H1 (cell line): Measurements from ENCODE around the gene MTURN. TPM values are rescaled to one million over a fixed set of nuclear protein-coding genes. Genes with fewer than 3 reads are reported as not detected.

ENCODE experiments used
- CTCF ChIA-PET: fragments of 300-600 bp; sonication (Branson Sonifier 250); formaldehyde crosslinking; loops from one replicate; lab custom pipeline; 2021; ENCODE audit not compliant: partially characterized antibody; lab: Charles Lee
- POLR2A ChIA-PET: fragments of 300-600 bp; sonication (Branson Sonifier 250); formaldehyde crosslinking; loops from one replicate; lab custom pipeline; 2021; ENCODE audit warnings: inconsistent platforms; ENCODE audit not compliant: partially characterized antibody; lab: Charles Lee
- DNase-seq, 2 experiments: peaks; one replicate each; pipeline versions ENCODE4 v3.0.0 to v3.0.0-alpha.2; 2010 to 2022; ENCODE audit warnings: low spot score in 2 of 2, low read depth in 1 of 2, mixed read lengths in 1 of 2
- FAIRE-seq: peaks from 2 replicates; lab custom pipeline; 2011; peaks lifted over from hg19 to GRCh38; lab: Jason Lieb, UNC
- H2AFZ ChIP-seq: 2 replicates; pipeline ENCODE4 v1.8.1; 2012; ENCODE audit warnings: low read length, inconsistent platforms
- H2AK5ac ChIP-seq: 2 replicates; pipeline ENCODE4 v1.6.1; 2013; ENCODE audit warnings: low read depth, low read length
- H2BK120ac ChIP-seq: replicated peaks from 2 replicates; pipeline ENCODE3; 2013; ENCODE audit warnings: low read depth, low read length, inconsistent platforms
- H2BK12ac ChIP-seq: 2 replicates; pipeline ENCODE4 v1.6.1; 2013; ENCODE audit warnings: low read depth, low read length
- H2BK15ac ChIP-seq: 2 replicates; pipeline ENCODE4 v1.6.1; 2013; ENCODE audit warnings: low read length
- H2BK20ac ChIP-seq: 2 replicates; pipeline ENCODE4 v1.6.1; 2013; ENCODE audit warnings: low read length
- H2BK5ac ChIP-seq: 2 replicates; pipeline ENCODE4 v1.6.1; 2013; ENCODE audit warnings: low read depth, low read length
- H3K14ac ChIP-seq: 2 replicates; pipeline ENCODE4 v1.6.1; 2013; ENCODE audit warnings: inconsistent platforms; ENCODE audit not compliant: insufficient read length
- H3K18ac ChIP-seq: 2 replicates; pipeline ENCODE4 v1.6.1; 2013; ENCODE audit warnings: low read length; ENCODE audit errors: extremely low read depth
- H3K23ac ChIP-seq: 2 replicates; pipeline ENCODE4 v1.6.1; 2013; ENCODE audit warnings: inconsistent platforms; ENCODE audit not compliant: insufficient read length
- H3K23me2 ChIP-seq: 2 replicates; pipeline ENCODE4 v1.6.1; 2013; ENCODE audit warnings: low read depth, low read length
- H3K27ac ChIP-seq: 2 replicates; pipeline ENCODE4 v1.6.1; 2011; ENCODE audit warnings: low read depth, low read length, inconsistent platforms
- H3K27me3 ChIP-seq, 4 experiments: replicated peaks in 1 of 4; 1 replicate in 1 of 4; 2 replicates in 3 of 4; pipeline versions ENCODE4 v1.6.1 to v1.8.1; 2011 to 2013; ENCODE audit warnings: low read length in 3 of 4, mild to moderate bottlenecking in 3 of 4, inconsistent platforms in 2 of 4, mixed read lengths in 2 of 4, moderate library complexity in 1 of 4; ENCODE audit not compliant: control insufficient read depth in 3 of 4, insufficient read depth in 3 of 4; ENCODE audit errors: extremely low read depth in 1 of 4
- H3K36me3 ChIP-seq, 4 experiments: 2 replicates each; pipeline versions ENCODE4 v1.6.1 to v1.8.1; 2011 to 2013; ENCODE audit warnings: mild to moderate bottlenecking in 4 of 4, low read length in 3 of 4, moderate library complexity in 2 of 4, control low read depth in 1 of 4, inconsistent platforms in 1 of 4; ENCODE audit not compliant: insufficient read depth in 4 of 4, control insufficient read depth in 2 of 4
- H3K4ac ChIP-seq: replicated peaks from 2 replicates; pipeline ENCODE3; 2013; ENCODE audit warnings: low read length, low read depth, mixed read lengths, inconsistent platforms; ENCODE audit not compliant: insufficient read length
- H3K4me1 ChIP-seq, 4 experiments: replicated peaks in 1 of 4; 1 replicate in 1 of 4; 2 replicates in 3 of 4; pipeline versions ENCODE4 v1.6.1 to v1.8.1; 2011 to 2013; ENCODE audit warnings: low read length in 3 of 4, inconsistent platforms in 2 of 4, mixed read lengths in 1 of 4; ENCODE audit not compliant: insufficient read depth in 4 of 4, control insufficient read depth in 3 of 4
- H3K4me2 ChIP-seq, 2 experiments: 2 replicates each; pipeline versions ENCODE4 v1.6.1 to v1.8.1; 2011 to 2013; ENCODE audit warnings: low read depth in 2 of 2, low read length in 2 of 2, control low read depth in 1 of 2, inconsistent platforms in 1 of 2, mild to moderate bottlenecking in 1 of 2; ENCODE audit not compliant: insufficient read depth in 1 of 2
- H3K4me3 ChIP-seq, 4 experiments: fragments of 200-600, 300-600 bp in 1 of 4; sonication (generic), shearing (Covaris generic), sonication (Bioruptor Twin) in 1 of 4; 2 replicates each; pipeline versions ENCODE4 v1.5.1 to v1.8.1; 2011 to 2016; ENCODE audit warnings: low read length in 4 of 4, low read depth in 3 of 4, control low read depth in 2 of 4, inconsistent platforms in 2 of 4, mild to moderate bottlenecking in 2 of 4, mixed read lengths in 1 of 4, moderate library complexity in 1 of 4; ENCODE audit not compliant: insufficient read depth in 2 of 4; ENCODE audit errors: extremely low read depth in 1 of 4
- H3K56ac ChIP-seq: replicated peaks from 2 replicates; pipeline ENCODE3; 2013; ENCODE audit warnings: low read depth, mild to moderate bottlenecking, mixed read lengths, low read length, inconsistent platforms; ENCODE audit not compliant: insufficient read length
- H3K79me1 ChIP-seq: 2 replicates; pipeline ENCODE4 v1.6.1; 2013; ENCODE audit warnings: low read depth, low read length, control low read depth
- H3K79me2 ChIP-seq, 2 experiments: 2 replicates each; pipeline versions ENCODE4 v1.6.1 to v1.8.1; 2012 to 2013; ENCODE audit warnings: low read length in 2 of 2, mild to moderate bottlenecking in 2 of 2, inconsistent platforms in 1 of 2; ENCODE audit not compliant: insufficient read depth in 2 of 2, control insufficient read depth in 1 of 2
- H3K9ac ChIP-seq, 4 experiments: replicated peaks in 1 of 4; 1 replicate in 1 of 4; 2 replicates in 3 of 4; pipeline versions ENCODE4 v1.6.1 to v1.8.1; 2011 to 2013; ENCODE audit warnings: low read depth in 3 of 4, low read length in 3 of 4, control low read depth in 2 of 4, mild to moderate bottlenecking in 2 of 4, moderate library complexity in 2 of 4, inconsistent platforms in 1 of 4; ENCODE audit errors: extremely low read depth in 1 of 4
- H3K9me3 ChIP-seq, 2 experiments: 2 replicates each; pipeline versions ENCODE4 v1.6.1 to v1.8.1; 2012 to 2013; ENCODE audit warnings: mild to moderate bottlenecking in 2 of 2, moderate library complexity in 2 of 2, control low read depth in 1 of 2, inconsistent platforms in 1 of 2, low read depth in 1 of 2, low read length in 1 of 2, mixed read lengths in 1 of 2; ENCODE audit not compliant: insufficient read depth in 2 of 2
- H4K20me1 ChIP-seq, 2 experiments: replicated peaks in 1 of 2; 2 replicates each; pipeline versions ENCODE3 to v1.8.1; 2011 to 2013; ENCODE audit warnings: inconsistent platforms in 2 of 2, low read length in 2 of 2, mild to moderate bottlenecking in 1 of 2; ENCODE audit not compliant: insufficient read depth in 2 of 2, control insufficient read depth in 1 of 2
- H4K5ac ChIP-seq: 2 replicates; pipeline ENCODE4 v1.6.1; 2013; ENCODE audit warnings: low read length, low read depth, mixed read lengths, inconsistent platforms; ENCODE audit not compliant: insufficient read length
- H4K8ac ChIP-seq: 2 replicates; pipeline ENCODE4 v1.8.0; 2013; ENCODE audit warnings: mild to moderate bottlenecking, moderate library complexity, low read length, inconsistent platforms; ENCODE audit not compliant: insufficient read depth; ENCODE audit errors: extremely low read depth
- H4K91ac ChIP-seq: replicated peaks from 2 replicates; pipeline ENCODE3; 2013; ENCODE audit warnings: low read length, mixed read lengths, inconsistent platforms; ENCODE audit not compliant: insufficient read length
- CHD1 ChIP-seq: IDR thresholded peaks from 2 replicates; pipeline ENCODE4 v1.6.1; 2012; ENCODE audit warnings: low read depth, low read length, improper control_type of control experiment
- EGR1 ChIP-seq: IDR thresholded peaks from 2 replicates; pipeline ENCODE4 v1.6.1; 2011; ENCODE audit warnings: low read depth, low read length, borderline replicate concordance
- EP300 ChIP-seq, 2 experiments: IDR thresholded peaks; 1 replicate in 1 of 2; 2 replicates in 1 of 2; pipeline ENCODE4 v1.6.1; 2011 to 2012; ENCODE audit warnings: low read depth in 2 of 2, low read length in 2 of 2, mild to moderate bottlenecking in 2 of 2, borderline replicate concordance in 1 of 2, inconsistent platforms in 1 of 2, moderate library complexity in 1 of 2
- FOSL1 ChIP-seq: IDR thresholded peaks from 2 replicates; pipeline ENCODE4 v1.6.1; 2011; ENCODE audit warnings: mild to moderate bottlenecking, low read depth, low read length, moderate library complexity; ENCODE audit not compliant: insufficient read depth
- KDM4A ChIP-seq: IDR thresholded peaks from one replicate; pipeline ENCODE4 v1.7.1; 2012; ENCODE audit warnings: low read depth, mild to moderate bottlenecking, moderate library complexity, low read length, inconsistent platforms; ENCODE audit not compliant: severe bottlenecking
- NRF1 ChIP-seq: IDR thresholded peaks from 2 replicates; pipeline ENCODE4 v1.6.1; 2011; ENCODE audit warnings: mild to moderate bottlenecking, low read depth, low read length, improper control_type of control experiment
- RXRA ChIP-seq: IDR thresholded peaks from 2 replicates; pipeline ENCODE4 v1.6.1; 2011; ENCODE audit warnings: low read depth, mild to moderate bottlenecking, low read length, moderate library complexity; ENCODE audit not compliant: insufficient read depth
- SIRT6 ChIP-seq: IDR thresholded peaks from one replicate; pipeline ENCODE4 v1.7.1; 2012; ENCODE audit warnings: low read length, inconsistent platforms
- SP2 ChIP-seq: IDR thresholded peaks from 2 replicates; pipeline ENCODE4 v1.6.1; 2012; ENCODE audit warnings: mild to moderate bottlenecking, low read length, inconsistent platforms
- SRF ChIP-seq: IDR thresholded peaks from 2 replicates; pipeline ENCODE4 v1.6.1; 2011; ENCODE audit warnings: mild to moderate bottlenecking, low read depth, low read length, moderate library complexity
- TAF1 ChIP-seq: IDR thresholded peaks from 2 replicates; pipeline ENCODE4 v1.6.1; 2011; ENCODE audit warnings: mild to moderate bottlenecking, low read depth, low read length
- TAF7 ChIP-seq: optimal IDR thresholded peaks from 2 replicates; pipeline ENCODE3; 2011; ENCODE audit warnings: low read depth, mild to moderate bottlenecking, inconsistent platforms, low read length, moderate library complexity, borderline replicate concordance
- TBP ChIP-seq: IDR thresholded peaks from 2 replicates; pipeline ENCODE4 v1.6.1; 2011; ENCODE audit warnings: low read depth, low read length, improper control_type of control experiment
- USF2 ChIP-seq: IDR thresholded peaks from 2 replicates; pipeline ENCODE4 v1.6.1; 2011; ENCODE audit warnings: low read length, improper control_type of control experiment
- WGBS, 2 experiments: shearing (Covaris generic) in 1 of 2; methylation state at CpG; one replicate each; pipeline versions ENCODE4 v1.1.6 to v1.1.7; 2013 to 2015; ENCODE audit warnings: low lambda C conversion rate in 2 of 2, mixed read lengths in 2 of 2, inconsistent platforms in 1 of 2, low coverage in 1 of 2, missing lambda C conversion rate in 1 of 2; ENCODE audit not compliant: insufficient replicate concordance in 2 of 2, insufficient coverage in 1 of 2, insufficient read length in 1 of 2; ENCODE audit errors: extremely low coverage in 1 of 2, missing lambda C conversion rate in 1 of 2; 5-methylcytosine and 5-hydroxymethylcytosine counted together
- polyA plus RNA-seq, 7 experiments: library from polyadenylated mRNA; depleted of rRNA in 3 of 7; stranded (reverse) in 5 of 7; unstranded in 2 of 7; fragments of >200 nt in 5 of 7; fragments of 200-250 nt in 2 of 7; gene quantifications; 1 replicate in 5 of 7; 2 replicates in 1 of 7; 4 replicates in 1 of 7; pipeline versions ENCODE4 v1.2.1 to v1.2.3, GENCODE V29; 2011 to 2013; ENCODE audit warnings: missing spikeins in 2 of 7, mixed read lengths in 2 of 7
- total RNA-seq: library from RNA; stranded (reverse); fragmentation: NEBNext Ultra II Directional; extraction: Animal tissue kit (Norgen Biotek cat#: 25700); gene quantifications from 2 replicates; pipeline ENCODE4 v1.2.1, GENCODE V29; 2021

MTURN gene
- total and polyA plus RNA-seq, 2 of the 8 experiments (the other 6 are each of a cell fraction or from before 2014, with no cell fraction given): 2.6 to 5.8 TPM

- Histone ChIP-seq H3K4me3 (no peak overlapping the region), H3K4ac (no peak overlapping the region), H3K79me2 (no peaks in the 10 kb centered on the region), H2BK15ac (no peak overlapping the region), H3K4me2 (no peak overlapping the region), H3K36me3 (peaks cover 0 to 4% (median 0%) of the 10 kb centered on the region in 4 experiments; a peak in 1 of 8 replicates), H3K4me1 (no peaks in the 10 kb centered on the region; a peak in 1 of 7 replicates), H3K79me1 (no peaks in the 10 kb centered on the region), H3K18ac (no peak overlapping the region), H3K14ac (no peak overlapping the region), H3K27me3 (no peaks in the 10 kb centered on the region), H2BK20ac (no peak overlapping the region), H2AFZ (no peak overlapping the region), H3K23me2 (no peaks in the 10 kb centered on the region), H2AK5ac (no peak overlapping the region), H2BK12ac (no peak overlapping the region), H4K5ac (no peak overlapping the region), H3K9me3 (peaks cover 4 to 16% of the 10 kb centered on the region in 2 experiments), H4K20me1 (peaks cover 0 to 5% of the 10 kb centered on the region in 2 experiments), H4K8ac (no peak overlapping the region), H2BK5ac (no peak overlapping the region), H3K56ac (no peak overlapping the region), H4K91ac (no peak overlapping the region), H3K9ac (no peak overlapping the region), H3K23ac (no peak overlapping the region), H3K27ac (no peak overlapping the region), H2BK120ac (no peak overlapping the region)
- WGBS, 2 experiments: 89% methylated on average over 6 of the region's 6 CpGs; no CpG with 5 or more reads in 1 of the 2 experiments
- no peak for FAIRE-seq
- no peak for DNase-seq
- ChIA-PET POLR2A (interaction anchor here (0.7 to 1.3 kb wide), 2 partner anchors 18 to 25 kb away, joined by 3 to 4 read pairs; no protein-coding TSS in a partner anchor), CTCF (no interaction called here)
- TF ChIP-seq USF2: no peak
- TF ChIP-seq NRF1: no peak
- no peak for TF ChIP-seq SP2
- TF ChIP-seq TAF1: no peak
- no peak for TF ChIP-seq SRF
- no peak for TF ChIP-seq FOSL1
- no peak for TF ChIP-seq SIRT6
- no peak for TF ChIP-seq TAF7
- no peak for TF ChIP-seq EGR1
- TF ChIP-seq KDM4A: no peak
- TF ChIP-seq TBP: no peak
- no peak for TF ChIP-seq CHD1
- TF ChIP-seq EP300 (IDR thresholded peaks at IDR 0.05; ENCODE audit: borderline replicate concordance in 1 of 2, low read depth in 2 of 2, low read length in 2 of 2): no peak
- TF ChIP-seq RXRA: no peak
Measured at GRCh38 chr7:30116771-30117170, 18.0 kb upstream of the MTURN start.
